HG02852 (cell line): ENCODE measurements around the gene KCNK7.

Experiments used
- ATAC-seq: cut with Tn5 transposase; IDR thresholded peaks from one replicate; pipeline ENCODE4 v1.9.1; 2021; ENCODE audit warnings: mild to moderate bottlenecking, moderate library complexity; ENCODE audit not compliant: unreplicated experiment

Gene KCNK7

GRCh38 chr11:65611758-65612603 is 16.4 kb upstream of the KCNK7 start:
- no peak for ATAC-seq

DNA sequence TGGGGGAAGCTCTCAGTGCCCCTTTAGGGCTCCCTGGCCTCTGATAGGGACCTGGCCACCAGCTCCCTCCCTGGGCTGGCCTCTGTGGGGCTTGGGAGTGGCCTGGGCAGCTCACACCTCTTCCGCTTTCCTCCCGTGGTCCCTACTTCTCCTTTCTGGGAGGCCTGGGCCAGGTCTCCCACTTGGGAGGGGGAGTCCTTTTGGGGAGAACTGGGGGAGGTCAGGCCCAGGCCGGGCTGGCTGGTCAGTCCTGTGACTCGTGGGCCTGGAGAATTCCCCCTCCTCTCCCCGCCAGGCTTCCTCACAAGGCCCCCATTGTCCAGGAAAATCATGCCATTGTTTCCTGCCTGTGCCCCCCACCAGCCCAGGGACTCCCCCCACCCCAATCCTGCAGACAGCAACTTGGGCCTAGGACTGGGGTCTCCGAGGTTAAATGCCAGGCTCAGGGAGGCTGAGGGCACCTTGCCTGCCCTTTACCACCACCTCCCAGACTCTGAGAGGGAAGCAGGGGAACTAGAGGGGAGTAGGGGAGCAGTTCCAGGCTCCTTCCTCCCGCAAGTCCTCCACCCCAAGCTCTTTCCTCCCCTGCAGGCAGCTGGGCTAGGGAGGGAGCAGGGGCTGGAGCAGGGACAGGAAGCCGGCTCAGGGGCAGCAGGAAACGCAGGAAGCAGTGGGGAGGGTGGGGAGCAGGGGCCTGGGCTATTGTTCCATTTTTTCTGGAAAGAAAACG is 15.6 kb upstream of the KCNK7 start:
- ATAC-seq, result no peak

DNA sequence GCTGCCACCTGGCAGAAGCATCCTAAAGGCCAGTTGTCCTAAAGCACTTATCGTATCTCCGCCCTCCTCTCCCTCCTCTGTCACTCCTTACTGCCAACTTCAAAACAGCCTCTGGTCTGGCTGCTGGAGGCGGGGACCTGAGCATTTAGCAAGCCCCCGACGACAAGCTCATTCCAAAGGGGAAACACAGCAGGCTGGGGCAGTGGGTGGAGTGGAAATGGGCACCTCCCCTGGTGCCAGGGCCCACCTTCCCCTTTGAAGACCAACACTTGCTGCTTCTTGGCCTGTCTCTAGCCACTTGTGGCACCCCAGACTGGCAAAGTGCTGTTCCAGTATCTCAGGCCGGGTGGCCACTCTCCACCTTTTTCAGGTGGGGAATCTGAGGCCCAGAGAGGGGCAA is 14.8 kb upstream of the KCNK7 start:
- ATAC-seq, result no peak

GRCh38 chr11:65609665-65610064 is 14.1 kb upstream of the KCNK7 start:
- ATAC-seq, result no peak

- no peak for ATAC-seq
Observed at GRCh38 chr11:65609229-65609628, 13.6 kb upstream of the KCNK7 start.

DNA sequence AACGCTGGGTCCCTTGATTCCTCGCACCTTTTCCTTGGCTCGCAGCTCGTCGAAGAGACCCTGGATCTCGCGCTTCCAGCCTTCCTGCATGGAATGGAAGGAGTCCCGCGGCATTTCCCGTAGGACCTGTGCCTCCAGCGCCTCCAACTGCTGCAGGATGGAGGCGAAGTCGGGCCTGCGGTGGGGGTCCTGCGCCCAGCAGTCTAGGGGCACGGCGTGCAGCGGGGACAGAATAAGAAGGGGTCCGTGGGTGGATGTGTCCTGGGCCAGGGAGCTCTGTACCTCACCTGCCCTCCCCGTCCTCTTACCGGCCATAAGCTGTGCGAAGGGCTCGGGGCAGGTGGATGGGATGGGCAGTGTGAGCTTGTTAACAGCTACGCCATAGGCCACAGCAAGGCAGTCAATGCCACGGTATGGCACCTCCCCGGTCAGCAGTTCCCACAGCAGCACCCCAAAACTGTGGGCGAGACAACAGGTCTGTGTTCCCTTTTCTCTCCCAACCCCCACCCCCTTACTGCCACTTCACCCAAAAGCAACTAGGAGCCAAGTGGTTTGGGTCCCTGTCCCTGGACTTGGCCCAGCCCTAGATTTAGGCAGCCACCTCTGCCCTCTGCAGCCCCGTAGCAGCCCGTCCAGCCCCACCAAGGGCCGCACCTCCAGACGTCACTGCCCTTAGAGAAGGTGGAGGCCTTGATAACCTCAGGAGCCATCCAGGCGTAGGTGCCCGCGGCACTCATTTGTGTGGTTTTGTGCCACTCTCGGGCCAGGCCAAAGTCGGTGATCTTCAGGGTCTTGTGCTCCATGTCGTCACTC is 12.2 kb upstream of the KCNK7 start:
- no peak for ATAC-seq

- no peak for ATAC-seq
Observed at GRCh38 chr11:65606876-65607613, 11.4 kb upstream of the KCNK7 start.

DNA sequence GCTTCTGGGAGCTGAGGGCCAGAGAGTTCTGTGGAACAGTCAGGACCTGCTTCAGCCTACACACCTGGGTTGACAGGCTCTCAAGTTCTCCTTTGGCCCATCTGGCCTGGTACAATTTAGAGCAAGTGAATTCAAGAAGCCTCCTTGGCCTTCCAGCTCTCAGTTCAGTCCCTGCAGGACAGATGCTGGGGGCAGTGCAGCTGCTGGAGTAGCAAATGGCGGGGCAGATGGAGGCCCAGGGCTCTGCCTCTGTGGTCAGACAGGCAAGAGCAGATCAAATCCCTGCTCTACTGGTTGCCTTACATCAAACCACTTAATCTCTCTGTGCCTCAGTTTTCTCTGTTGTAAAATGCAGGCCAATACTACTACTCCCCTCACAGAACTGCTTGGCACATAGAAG is 8.7 kb upstream of the KCNK7 start:
- no peak for ATAC-seq

- ATAC-seq, result no peak
Observed at GRCh38 chr11:65599955-65600246, 4.3 kb upstream of the KCNK7 start.

DNA sequence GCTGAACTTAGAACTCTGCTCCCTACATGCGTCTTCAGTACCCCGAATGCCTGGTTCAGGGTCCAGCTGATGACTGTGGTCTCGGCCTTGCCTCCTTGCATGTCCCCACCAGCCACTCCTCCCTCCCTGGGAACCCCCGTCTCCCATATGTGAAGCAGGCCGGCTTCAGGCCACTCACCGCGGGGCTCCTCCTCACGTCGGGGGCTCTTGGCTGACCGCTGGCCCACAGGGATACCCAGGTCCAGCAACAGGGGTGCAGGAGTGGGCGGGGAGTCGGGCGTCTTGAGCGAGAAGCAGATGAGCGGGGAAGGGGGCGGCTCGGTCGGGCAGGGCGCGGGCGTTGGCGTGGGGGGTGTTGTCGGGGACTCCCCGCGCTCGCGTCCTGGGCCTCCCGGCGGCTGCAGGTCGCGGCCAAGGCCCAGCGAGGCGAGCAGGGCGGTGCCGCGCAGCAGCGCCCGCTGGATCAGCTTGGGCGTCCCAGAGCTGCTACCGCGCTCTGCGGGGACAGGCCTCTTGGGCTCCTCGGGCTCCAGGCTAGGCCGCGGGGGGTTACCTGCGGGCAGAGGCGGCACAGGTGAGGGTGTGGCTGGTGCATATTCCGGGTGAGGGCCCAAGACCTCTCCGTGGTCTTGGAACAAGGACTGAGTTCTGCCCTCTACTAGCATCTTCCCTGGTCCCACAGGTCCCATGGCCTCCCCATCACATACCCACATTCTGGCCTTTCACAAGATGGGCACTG is 3.8 kb upstream of the KCNK7 start:
- no peak for ATAC-seq

DNA sequence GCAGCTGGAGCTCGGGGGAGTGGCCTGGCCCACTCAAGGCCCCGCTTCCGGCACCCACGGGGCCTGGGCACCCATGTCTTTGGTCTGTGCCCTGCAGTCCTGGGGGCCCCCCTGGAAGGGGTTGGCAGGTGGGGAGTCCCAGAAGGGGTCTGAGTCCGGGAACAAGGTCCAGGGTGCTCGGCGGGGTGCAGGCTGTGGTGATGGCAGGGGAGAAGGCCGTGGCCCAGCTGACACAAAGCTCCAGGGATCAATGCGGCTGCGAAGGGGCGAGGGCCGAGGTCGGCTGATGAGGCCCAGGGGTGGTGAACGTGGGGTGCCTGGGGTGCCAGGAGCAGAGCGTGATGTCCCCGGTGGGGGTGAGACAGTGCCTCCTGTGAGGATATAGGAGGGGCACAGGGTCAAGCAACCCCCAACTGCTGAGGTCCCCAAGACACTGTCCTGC is 2.7 kb upstream of the KCNK7 start:
- ATAC-seq, result no peak

- no peak for ATAC-seq
Observed at GRCh38 chr11:65596520-65596919, 920 bp upstream of the KCNK7 start.

DNA sequence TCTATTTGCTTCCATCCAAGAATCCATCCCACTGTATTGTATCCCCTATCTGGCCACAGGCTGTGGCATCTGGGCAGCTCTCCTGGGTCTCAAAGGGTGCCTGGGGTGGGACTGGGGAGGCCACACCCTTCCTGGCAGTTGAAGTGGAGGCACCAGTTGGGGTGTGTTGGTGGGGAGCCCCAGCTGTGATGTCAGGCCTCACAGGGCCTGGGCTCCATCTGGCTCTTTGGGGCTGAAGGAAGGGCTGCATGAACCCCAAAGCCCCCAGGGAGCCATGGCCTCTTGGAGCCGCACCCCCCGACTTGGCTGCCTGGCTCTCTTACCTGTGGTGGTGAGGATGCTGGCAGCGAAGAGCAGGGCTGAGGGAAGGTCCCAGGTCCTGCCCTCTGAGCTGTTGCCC is 469 bp downstream of the KCNK7 start:
- no peak for ATAC-seq

DNA sequence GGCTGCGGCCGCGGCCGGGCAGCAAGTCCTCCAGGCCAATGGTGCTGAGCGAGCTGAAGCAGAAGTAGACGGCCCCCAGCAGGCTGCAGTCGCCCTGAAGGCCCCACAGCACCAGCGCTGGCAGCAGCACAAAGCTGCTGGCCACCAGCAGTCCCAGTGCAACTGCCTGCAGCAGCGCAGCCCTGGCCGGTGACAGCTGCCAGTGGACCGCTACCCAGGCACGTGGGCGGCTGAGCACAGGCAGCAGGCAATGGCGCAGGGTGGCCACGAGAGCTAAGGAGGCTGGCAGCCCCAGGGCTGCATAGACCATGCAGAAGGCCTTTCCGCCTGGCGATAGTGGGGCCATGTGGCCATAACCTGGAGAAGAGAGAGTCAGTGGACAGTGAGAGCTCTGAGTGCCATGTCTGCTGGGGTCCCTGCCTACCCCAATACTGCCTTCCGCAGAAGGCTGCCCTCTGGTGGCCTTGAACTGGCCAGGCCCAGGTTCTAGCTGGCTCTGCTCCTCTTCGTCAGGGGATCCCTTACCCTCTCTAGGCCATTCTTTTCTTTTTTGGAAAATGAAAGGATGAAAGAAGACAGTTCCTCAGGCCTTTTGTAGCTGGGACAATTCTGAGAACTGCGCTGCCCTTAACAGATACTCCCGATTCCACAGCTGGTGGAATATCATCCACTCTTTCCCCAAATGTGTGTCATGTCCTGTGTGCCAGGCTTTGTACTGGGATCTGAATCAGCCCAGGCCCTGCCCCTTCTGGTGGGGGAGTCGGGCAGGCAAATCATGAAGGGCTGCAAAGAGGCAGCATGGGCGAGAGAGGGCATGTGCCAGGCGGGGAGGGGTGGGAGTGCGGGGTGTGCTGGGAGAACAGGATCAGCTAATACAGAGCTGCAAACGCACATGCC is 1.8 kb downstream of the KCNK7 start:
- ATAC-seq, result no peak

DNA sequence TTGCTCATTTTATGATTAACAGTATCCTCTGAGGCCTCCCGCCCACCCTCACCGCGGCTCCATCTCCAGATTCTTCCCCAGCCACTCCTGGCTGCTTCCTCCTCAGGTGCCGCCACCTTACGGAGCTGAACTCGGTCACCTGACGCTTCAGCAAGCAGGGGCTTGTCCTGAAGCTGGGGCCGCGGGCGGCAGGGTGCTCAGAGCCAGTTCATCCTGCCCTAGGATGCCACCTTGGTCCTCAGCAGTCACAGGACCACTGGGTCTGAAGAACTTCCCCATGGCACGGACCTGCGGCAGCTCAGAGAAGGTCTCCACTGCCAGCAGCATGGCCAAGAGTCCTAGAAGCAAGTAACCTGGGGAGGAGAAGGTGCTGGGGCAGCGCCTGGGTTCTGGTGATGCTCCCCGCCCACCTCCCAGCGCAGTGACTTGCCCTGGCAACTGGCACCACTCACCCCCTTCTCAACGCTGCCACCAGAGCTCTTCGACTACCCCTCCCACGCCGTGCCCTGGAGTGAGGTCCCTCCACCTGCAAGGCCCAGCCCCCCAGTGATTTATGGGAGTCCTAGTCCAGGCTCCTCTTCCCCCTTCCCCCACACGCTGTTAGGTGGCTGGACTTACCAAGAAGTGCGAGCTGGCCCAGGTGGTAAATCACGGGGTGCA is 2.6 kb downstream of the KCNK7 start:
- no peak for ATAC-seq

- no peak for ATAC-seq
Observed at GRCh38 chr11:65591939-65592857, 3.4 kb downstream of the KCNK7 start.

DNA sequence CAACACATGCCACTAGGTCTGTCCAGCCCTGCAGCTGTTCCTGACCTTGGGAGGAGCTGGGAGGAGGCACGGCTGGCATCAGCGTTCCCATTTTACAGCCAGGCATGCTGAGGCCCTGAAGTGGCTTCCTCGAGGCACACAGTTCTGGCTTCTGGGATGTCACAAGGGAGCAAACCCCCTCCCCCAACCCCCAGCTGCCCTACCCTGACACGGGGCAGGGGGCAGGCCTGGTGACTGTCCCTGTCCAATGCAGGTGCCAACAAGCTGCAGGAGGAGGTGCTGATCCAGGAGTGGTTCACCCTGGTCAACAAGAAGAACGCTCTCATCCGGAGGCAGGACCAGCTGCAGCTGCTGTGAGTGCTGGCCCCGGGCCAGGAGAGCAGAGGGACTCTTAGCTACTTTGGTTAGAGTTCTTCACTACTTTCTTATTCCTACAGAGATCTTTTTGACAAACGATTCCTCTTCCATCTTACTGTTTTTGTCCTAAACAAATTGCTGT is 5.3 kb downstream of the KCNK7 start:
- ATAC-seq, result no peak
